ENCODE results near the gene DDX51. TPM values are rescaled to one million over a fixed set of nuclear protein-coding genes. Genes with fewer than 3 reads are reported as not detected.

The DDX51 gene
- total RNA-seq, 4 donors from 2014 or later: 18.7 to 78.4 (median 32.2) TPM

DNA sequence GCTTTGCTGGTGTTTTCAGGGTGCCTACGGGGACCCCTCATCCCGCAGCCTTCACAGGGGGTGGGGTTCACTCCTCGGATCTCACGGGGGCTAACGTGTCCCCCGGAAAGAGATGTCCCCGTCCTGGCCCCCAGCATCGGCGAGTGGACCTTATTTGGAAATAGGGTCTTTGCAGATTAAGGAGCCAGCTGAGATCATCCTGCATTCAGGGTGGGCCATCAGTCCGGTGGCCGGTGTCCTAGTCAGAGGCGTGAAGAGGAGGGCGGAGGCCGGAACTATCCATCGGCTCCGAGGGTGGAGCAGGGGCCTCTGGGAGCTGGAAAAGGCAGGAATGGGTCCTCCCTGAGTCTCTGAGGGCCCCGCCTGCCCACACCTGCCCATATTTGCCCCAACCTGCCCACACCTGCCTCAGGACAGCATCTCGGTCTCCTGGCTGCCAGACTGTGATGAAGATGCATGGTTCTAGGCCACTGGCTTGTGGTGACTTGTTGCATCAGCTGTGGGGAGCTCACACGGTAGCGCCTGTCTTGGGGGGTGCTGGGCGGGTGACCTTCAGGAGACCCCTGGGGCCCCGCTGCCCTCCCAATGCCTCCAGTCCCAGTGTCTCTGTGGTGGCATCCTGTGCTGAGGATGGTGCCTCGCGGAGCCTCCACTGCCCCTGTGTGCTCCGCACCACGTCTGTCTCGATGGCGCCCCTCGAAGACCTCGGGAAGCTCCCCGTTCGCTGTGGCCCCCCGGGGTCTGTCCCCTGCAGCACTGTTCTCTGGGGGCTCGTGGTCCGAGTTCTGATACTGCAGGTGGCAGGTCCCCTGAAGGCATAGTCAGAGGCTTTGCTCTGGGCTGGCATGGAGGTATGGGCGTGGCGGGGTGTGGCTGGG lies 14.8 kb upstream of the DDX51 start:
- no peak overlapping the region for H3K27ac ChIP-seq
- no peaks in the 10 kb centered on the region for H3K27me3 ChIP-seq
- H3K4me1 ChIP-seq: peaks cover 0 to 14% (median 2%) of the 10 kb centered on the region in 4 donors
- H3K9me3 ChIP-seq: no peaks in the 10 kb centered on the region
- DNase-seq: no peak
- H3K4me3 ChIP-seq: no peak overlapping the region
- H3K36me3 ChIP-seq: no peaks in the 10 kb centered on the region
- no peak for TF ChIP-seq POLR2A (IDR thresholded peaks at IDR 0.05)
- TF ChIP-seq, protein P1, sequence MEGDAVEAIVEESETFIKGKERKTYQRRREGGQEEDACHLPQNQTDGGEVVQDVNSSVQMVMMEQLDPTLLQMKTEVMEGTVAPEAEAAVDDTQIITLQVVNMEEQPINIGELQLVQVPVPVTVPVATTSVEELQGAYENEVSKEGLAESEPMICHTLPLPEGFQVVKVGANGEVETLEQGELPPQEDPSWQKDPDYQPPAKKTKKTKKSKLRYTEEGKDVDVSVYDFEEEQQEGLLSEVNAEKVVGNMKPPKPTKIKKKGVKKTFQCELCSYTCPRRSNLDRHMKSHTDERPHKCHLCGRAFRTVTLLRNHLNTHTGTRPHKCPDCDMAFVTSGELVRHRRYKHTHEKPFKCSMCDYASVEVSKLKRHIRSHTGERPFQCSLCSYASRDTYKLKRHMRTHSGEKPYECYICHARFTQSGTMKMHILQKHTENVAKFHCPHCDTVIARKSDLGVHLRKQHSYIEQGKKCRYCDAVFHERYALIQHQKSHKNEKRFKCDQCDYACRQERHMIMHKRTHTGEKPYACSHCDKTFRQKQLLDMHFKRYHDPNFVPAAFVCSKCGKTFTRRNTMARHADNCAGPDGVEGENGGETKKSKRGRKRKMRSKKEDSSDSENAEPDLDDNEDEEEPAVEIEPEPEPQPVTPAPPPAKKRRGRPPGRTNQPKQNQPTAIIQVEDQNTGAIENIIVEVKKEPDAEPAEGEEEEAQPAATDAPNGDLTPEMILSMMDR (IDR thresholded peaks at IDR 0.05): no peak

DNA sequence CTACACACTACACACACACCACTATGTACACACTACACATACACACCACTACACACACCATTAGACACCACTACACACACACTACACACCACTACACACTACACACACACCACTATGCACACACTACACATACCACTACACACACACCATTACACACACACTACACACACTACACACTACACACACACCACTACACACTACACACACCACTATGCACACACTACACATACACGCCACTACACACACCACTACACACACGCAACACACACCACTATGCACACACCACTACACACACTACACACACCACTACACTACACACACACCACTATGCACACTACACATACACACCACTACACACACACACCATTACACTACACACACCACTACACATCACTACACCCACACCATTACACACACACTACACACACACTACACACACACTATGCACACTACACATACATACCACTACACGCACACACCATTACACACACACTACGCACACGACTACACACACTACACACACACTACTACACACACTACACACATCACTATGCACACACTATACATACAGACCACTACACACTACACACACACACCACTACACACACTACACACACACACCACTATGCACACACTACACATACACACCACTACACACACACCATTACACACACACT lies 13.8 kb upstream of the DDX51 start:
- no peak overlapping the region for H3K27ac ChIP-seq
- DNase-seq: no peak
- no peaks in the 10 kb centered on the region for H3K27me3 ChIP-seq
- no peaks in the 10 kb centered on the region for H3K36me3 ChIP-seq
- no peak overlapping the region for H3K4me3 ChIP-seq
- peaks cover 0 to 11% (median 2%) of the 10 kb centered on the region in 4 donors for H3K4me1 ChIP-seq
- H3K9me3 ChIP-seq: no peaks in the 10 kb centered on the region
- TF ChIP-seq, protein P1 (IDR thresholded peaks at IDR 0.05): no peak
- no peak for TF ChIP-seq POLR2A (IDR thresholded peaks at IDR 0.05)

DNA sequence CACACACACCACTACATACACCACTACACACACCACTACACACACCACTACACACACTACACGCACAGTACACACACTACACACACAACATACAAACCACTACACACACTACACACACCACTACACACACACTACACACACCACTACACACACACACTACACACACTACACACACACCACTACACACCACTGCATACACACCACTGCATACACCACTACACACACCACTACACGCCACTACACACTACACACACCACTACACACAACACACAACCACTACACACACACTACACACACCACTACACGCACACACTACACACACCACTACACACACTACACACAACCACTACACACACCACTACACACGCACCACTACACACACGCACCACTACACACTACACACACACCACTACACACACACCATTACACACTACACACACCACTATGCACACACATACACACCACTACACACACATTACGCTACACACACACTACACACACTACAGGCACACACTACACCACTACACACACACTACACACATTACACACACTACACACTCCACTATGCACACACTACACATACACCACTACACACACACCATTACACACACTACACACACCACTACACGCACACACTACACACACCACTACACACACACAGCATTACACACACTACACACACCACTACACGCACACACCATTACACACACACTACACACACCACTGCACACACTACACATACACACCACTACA lies 12.6 kb upstream of the DDX51 start:
- Histone ChIP-seq H3K4me3 (no peak overlapping the region), H3K27ac (no peak overlapping the region), H3K27me3 (no peaks in the 10 kb centered on the region), H3K9me3 (no peaks in the 10 kb centered on the region), H3K4me1 (peaks cover 0 to 5% (median 0%) of the 10 kb centered on the region in 4 donors), H3K36me3 (peaks cover 0 to 8% (median 0%) of the 10 kb centered on the region in 3 donors)
- no peak for DNase-seq
- TF ChIP-seq, protein P1 (IDR thresholded peaks at IDR 0.05): no peak
- no peak for TF ChIP-seq POLR2A (IDR thresholded peaks at IDR 0.05)

DNA sequence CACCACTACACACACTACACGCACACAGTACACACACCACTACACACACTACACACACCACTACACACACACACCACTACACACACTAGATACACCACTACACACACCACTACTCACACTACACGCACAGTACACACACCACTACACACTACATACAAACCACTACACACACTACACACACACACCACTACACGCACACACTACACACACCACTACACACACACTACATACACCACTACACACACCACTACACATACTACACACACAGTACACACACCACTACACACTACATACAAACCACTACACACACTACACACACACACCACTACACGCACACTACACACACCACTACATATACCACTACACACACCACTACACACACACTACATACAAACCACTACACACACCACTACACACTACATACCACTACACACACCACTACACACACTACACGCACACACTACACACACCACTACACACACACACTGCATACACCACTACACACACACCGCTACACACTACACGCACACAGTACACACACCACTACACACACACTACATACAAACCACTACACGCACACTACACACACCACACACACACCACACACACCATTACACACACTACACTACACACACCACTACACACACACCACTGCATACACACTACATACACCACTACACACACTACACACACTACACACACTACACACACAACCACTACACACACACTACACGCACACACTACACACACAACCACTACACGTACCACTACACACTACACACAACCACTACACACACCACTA lies 11.9 kb upstream of the DDX51 start:
- H3K4me3 ChIP-seq: no peak overlapping the region
- no peaks in the 10 kb centered on the region for H3K27me3 ChIP-seq
- no peak for DNase-seq
- H3K27ac ChIP-seq: no peak overlapping the region
- H3K36me3 ChIP-seq: peaks cover 0 to 16% (median 0%) of the 10 kb centered on the region in 3 donors
- TF ChIP-seq, protein P1 (IDR thresholded peaks at IDR 0.05): no peak
- TF ChIP-seq POLR2A (IDR thresholded peaks at IDR 0.05): no peak
- H3K4me1 ChIP-seq: peaks cover 0 to 5% (median 0%) of the 10 kb centered on the region in 4 donors
- H3K9me3 ChIP-seq: no peaks in the 10 kb centered on the region

All from Peyer's patch (tissue), 4 donors.